ENCODE results near the gene CAVIN1. TPM values are rescaled to one million over a fixed set of nuclear protein-coding genes. Genes with fewer than 3 reads are reported as not detected.
"Not testable (repeated sequence)": the region's sequence is repeated elsewhere in the genome, so short reads cannot be mapped to it uniquely, and the experiment has no call there.

The CAVIN1 gene
- total RNA-seq, 1 experiment from 2014 or later: 308 TPM

DNA sequence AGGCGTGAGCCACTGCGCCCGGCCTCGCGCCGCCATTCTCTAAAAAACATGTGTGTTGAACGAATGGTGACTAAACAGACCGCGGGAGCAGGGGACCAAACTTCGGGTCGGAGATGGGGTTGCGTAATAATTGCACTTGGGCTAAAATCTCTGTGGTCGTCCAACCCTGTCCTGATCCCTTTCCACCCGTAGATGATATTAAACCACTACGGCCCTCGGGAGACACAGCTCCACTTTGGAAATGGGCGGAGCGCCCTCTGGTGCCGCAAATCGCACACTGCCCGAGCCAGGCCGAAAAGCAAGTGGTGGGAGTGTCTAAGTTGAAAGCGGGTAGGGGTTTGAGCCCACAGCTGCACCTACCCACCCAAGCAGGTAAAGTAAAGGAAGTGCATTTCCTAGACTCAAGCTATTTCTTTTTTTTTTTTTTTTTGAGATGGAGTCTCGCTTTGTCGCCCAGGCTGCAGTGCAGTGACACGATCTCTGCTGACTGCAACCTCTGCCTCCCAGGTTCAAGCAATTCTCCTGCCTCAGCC is 17.0 kb downstream of the CAVIN1 start:
- DNase-seq (ENCODE audit: low read depth): peak; percentile 62

GRCh38 chr17:42405076-42405475 is 18.0 kb downstream of the CAVIN1 start:
- no peak for DNase-seq (ENCODE audit: low read depth)

- no peak for DNase-seq (ENCODE audit: low read depth)
Observed at GRCh38 chr17:42404326-42405055, 18.6 kb downstream of the CAVIN1 start.

DNA sequence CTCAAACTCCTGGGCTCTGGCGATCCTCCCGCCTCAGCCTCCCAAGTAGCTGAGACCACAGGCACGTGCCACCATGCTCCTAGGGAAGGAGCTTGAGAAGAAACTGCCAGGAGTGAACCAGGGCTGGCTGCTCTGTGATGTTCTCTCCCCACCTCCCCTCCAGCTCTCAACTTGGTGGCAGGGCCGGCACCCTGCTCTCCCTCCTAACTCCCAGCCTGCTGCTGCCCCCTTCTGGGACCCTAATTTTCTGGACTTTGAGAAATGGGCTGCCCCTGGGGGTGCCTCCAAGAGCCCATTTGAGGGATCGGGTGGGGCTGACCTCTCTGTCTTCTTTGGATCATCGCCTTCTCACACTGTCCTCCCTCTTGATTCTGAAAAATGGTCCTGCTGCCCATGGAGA is 19.9 kb downstream of the CAVIN1 start:
- no peak for DNase-seq (ENCODE audit: low read depth)

- no peak for DNase-seq (ENCODE audit: low read depth)
Observed at GRCh38 chr17:42402117-42402516, 20.9 kb downstream of the CAVIN1 start.

GRCh38 chr17:42400844-42401375 is 22.1 kb downstream of the CAVIN1 start:
- DNase-seq (ENCODE audit: low read depth): not testable (repeated sequence)

DNA sequence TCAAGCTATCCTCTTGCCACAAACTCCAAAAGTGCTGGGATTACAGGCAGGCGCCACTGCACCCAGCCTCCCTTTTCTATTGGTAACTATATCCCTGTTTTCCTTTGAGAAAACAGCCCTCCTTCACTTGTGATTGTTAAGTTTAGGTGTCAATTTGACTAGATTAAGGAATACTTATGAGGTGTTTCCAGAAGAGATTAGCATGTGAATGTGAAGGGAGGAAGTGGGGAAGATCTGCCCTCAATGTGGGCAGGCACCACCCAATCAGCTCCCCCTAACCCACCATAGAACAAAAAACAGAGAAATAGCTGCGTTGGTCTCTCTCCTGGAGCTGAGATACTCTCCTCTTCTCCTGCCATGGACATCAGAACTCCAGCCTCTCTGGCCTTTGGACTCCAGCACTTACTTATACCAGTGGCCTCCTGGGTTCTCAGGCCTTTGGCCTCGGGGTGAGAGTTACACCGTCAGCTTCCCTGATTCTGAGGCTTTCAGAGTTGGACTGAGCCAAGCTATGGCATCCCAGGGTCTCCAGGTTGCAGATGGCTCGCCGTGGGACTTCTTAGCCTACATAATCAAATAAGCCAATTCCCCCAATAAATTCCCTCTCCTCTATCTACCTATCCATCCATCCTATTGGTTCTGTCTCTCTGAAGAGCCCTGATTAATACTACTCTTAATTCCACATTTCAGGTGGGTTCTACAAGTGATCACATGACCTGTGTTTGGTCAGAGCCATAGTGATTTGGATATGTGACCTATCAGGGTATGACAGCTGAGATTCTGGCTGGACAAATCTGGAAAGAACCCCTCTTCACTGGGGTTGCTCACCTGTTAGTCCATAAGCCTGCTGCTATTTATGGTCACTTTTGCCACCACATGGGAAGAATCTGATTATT is 22.9 kb downstream of the CAVIN1 start:
- DNase-seq (ENCODE audit: low read depth): no peak

- DNase-seq (ENCODE audit: low read depth): peak; percentile 59
Observed at GRCh38 chr17:42399121-42399520, 23.9 kb downstream of the CAVIN1 start.

DNA sequence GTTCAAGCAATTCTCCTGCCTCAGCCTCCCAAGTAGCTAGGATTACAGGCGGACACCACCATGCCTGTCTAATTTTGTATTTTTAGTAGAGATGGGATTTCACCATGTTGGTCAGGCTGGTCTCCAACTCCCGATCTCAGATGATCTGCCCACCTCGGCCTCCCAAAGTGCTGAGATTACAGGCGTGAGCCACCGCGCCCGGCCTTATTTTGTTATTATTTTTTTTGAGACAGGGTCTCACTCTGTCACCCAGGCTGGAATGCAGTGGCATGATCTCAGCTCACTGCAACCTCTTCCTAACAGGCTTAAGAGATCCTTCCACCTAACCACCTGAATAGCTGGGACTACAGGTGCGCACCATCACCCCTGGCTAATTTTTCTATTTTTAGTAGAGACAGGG is 27.5 kb downstream of the CAVIN1 start:
- DNase-seq (ENCODE audit: low read depth): not testable (repeated sequence)

GRCh38 chr17:42394838-42395237 is 28.2 kb downstream of the CAVIN1 start:
- no peak for DNase-seq (ENCODE audit: low read depth)

DNA sequence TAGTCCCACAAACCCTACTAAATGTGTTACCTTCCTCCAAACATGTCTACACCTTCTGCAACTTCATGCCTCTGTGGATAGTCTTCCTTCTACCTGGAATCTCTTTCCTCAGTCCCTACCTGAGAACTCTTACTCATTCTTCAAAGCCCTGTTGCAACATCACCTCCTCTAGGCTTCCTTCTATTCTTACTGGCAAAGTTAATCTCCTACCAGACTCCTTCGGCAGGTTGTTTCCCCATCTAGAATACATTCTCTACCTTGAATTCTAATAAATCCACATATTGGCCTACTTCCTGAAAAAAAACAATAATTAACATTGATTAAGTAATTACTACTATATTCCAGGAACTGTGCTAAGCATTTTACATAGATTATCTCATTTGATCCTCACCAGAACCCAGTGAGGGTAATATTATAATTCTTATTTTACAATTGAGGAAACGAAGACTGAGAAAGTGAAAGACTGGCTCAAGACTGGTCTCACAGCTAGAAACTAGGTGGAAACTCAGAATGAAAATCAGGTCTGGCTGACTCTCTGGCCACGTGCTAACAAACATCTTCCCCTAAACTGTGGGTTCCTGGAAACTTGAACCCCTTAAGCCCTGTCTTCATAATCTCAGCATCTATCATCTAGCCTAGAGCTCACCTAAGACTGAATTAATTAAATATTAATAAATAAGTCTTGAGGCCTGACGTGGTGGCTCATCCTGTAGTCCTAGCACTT is 30.2 kb downstream of the CAVIN1 start:
- DNase-seq (ENCODE audit: low read depth): no peak

GRCh38 chr17:42391439-42391838 is 31.6 kb downstream of the CAVIN1 start:
- DNase-seq (ENCODE audit: low read depth): not testable (repeated sequence)

GRCh38 chr17:42389899-42390298 is 33.2 kb downstream of the CAVIN1 start:
- no peak for DNase-seq (ENCODE audit: low read depth)

- DNase-seq (ENCODE audit: low read depth): no peak
Observed at GRCh38 chr17:42389135-42389417, 34.0 kb downstream of the CAVIN1 start.

DNA sequence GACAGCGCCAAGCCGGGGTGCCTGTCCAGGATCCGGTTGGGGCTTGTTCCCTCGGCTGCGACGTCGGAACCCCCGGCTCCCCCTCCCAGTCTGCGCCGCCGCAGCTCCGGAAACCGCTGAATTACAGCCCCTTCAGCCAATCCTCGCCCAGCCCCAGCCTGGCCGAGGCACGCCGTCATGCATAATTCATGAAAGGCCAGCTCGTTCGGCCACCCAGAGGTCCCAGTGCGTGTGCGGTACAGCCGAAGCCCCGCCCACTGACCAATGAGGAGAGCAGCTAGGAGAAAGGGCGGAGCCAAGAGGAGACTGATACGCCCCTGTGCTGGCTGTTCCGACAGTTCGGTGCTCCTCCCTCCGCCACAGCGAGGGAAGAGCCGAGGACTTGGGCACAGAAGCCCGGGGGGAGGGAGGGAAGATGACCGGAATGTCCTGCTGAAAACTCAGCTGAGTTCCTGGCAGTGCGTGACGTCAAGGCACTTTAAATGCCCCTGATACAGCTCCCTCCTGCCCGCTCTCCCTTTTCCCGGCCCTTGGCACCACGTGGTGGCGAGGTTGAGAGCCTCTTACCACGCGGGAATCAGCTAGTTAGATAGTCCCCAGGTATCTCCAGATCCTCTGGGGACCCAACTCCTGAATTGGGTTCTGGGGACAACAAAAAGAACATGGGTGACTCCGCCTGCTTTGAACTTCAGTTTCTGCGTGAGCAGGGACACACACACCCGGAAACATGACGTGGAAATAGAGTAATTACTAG is 34.5 kb downstream of the CAVIN1 start, which contains the start of gene STAT3:
TSS of gene STAT3 (minus strand) at position 62 of the 754 bp plus-strand sequence. CDS start 39,926 bp downstream, outside the sequence.
- DNase-seq (ENCODE audit: low read depth): peak; percentile 100

DNA sequence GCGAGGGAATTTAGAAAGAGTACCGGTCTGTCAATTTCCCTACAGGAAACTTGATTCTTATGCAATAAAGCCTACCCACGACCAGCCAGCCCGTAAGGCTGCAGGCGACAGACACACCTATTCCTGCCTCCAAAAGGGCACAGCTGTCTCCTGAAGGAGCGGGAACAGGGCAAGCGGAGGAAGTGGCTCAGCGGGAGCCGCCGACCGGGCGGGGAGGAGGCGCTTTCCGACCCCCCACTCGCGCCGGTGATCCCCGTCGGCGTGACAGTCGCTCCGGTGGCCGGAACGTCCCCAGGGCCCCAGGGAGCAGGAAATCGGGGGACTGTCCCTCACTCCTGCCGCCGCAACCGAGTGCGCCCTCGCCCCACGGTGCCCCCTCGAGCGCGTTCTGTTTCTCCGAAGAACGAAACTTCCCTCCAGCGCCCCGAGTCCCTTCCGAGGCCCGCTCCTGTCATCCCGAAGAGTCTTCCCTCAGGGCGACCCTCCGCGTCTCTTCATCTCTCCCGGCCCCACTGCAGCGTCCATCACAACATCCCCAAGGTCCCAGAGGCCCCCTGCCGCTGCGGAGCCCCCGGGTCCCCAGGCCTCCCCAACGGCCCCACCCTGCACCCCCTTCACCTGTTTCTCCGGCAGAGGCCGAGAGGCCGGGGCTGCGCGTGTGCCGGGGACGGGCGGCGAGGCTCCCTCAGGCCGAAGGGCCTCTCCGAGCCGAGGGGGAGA is 35.2 kb downstream of the CAVIN1 start:
- DNase-seq (ENCODE audit: low read depth): peak; percentile 41

- DNase-seq (ENCODE audit: low read depth): peak; percentile 30
Observed at GRCh38 chr17:42386777-42387657, 36.0 kb downstream of the CAVIN1 start.

GRCh38 chr17:42381898-42382297 is 41.2 kb downstream of the CAVIN1 start:
- DNase-seq (ENCODE audit: low read depth): no peak

GRCh38 chr17:42380935-42381334 is 42.1 kb downstream of the CAVIN1 start:
- no peak for DNase-seq (ENCODE audit: low read depth)
